GM15510 (cell line): ENCODE results near the gene HPCAL1.

Experiments
- POLR2A ChIP-seq: IDR thresholded peaks from 3 replicates; pipeline ENCODE4 v1.6.1; 2011; ENCODE audit warnings: borderline replicate concordance; ENCODE audit not compliant: insufficient read length; ENCODE audit errors: extremely low read depth

HPCAL1 gene

GRCh38 chr2:10350761-10351160 lies 48.1 kb downstream of the HPCAL1 start:
- TF ChIP-seq POLR2A, result no peak

GRCh38 chr2:10352361-10352760 lies 49.7 kb downstream of the HPCAL1 start:
- no peak for TF ChIP-seq POLR2A

GRCh38 chr2:10352972-10353371 lies 50.3 kb downstream of the HPCAL1 start:
- no peak for TF ChIP-seq POLR2A

- no peak for TF ChIP-seq POLR2A
Measured at GRCh38 chr2:10353931-10354330, 51.2 kb downstream of the HPCAL1 start.

- no peak for TF ChIP-seq POLR2A
Measured at GRCh38 chr2:10354399-10354798, 51.7 kb downstream of the HPCAL1 start.

GRCh38 chr2:10355471-10356438 lies 53.1 kb downstream of the HPCAL1 start:
- no peak for TF ChIP-seq POLR2A

- TF ChIP-seq POLR2A, result no peak
Measured at GRCh38 chr2:10356439-10356811, 53.7 kb downstream of the HPCAL1 start.

GRCh38 chr2:10357193-10358169 lies 54.8 kb downstream of the HPCAL1 start:
- TF ChIP-seq POLR2A, result no peak

- TF ChIP-seq POLR2A, result no peak
Measured at GRCh38 chr2:10359246-10359645, 56.5 kb downstream of the HPCAL1 start.

GRCh38 chr2:10359731-10360329 lies 57.1 kb downstream of the HPCAL1 start:
- no peak for TF ChIP-seq POLR2A

- TF ChIP-seq POLR2A, result no peak
Measured at GRCh38 chr2:10360460-10360849, 57.8 kb downstream of the HPCAL1 start.

GRCh38 chr2:10360850-10361588 lies 58.3 kb downstream of the HPCAL1 start:
- no peak for TF ChIP-seq POLR2A

- TF ChIP-seq POLR2A, result no peak
Measured at GRCh38 chr2:10362096-10362897, 59.6 kb downstream of the HPCAL1 start.
